22Rv1 (cell line): ENCODE measurements around the gene ABHD10.

ENCODE experiments used
- CTCF ChIP-seq: fragments of 450-650 bp; IDR thresholded peaks from 2 replicates; pipeline ENCODE4 v1.5.1; 2017; ENCODE audit warnings: mild to moderate bottlenecking
- ZFX ChIP-seq: fragments of 450-650 bp; IDR thresholded peaks from 2 replicates; pipeline ENCODE4 v1.6.1; 2017; ENCODE audit warnings: antibody characterized with exemption, borderline replicate concordance

- TF ChIP-seq CTCF (no peak), ZFX (no peak)
These were observed 21.5 kb downstream of the ABHD10 start for GRCh38 chr3:112000367-112000771.
